Prostate gland (tissue), 2 donors: ENCODE measurements around the gene FAM240B.

ENCODE experiments used
- POLR2AphosphoS5 ChIP-seq: sonication (generic); formaldehyde crosslinking; IDR thresholded peaks from one replicate; pipeline ENCODE4 v1.6.1; 2017; ENCODE audit warnings: antibody characterized with exemption
- TF ChIP-seq, protein P1 (sequence below), 4 experiments: fragments of 200-600 bp in 2 of 4; fragments of 450-650 bp in 2 of 4; sonication (generic) in 2 of 4; IDR thresholded peaks; 1 replicate in 3 of 4; 2 replicates in 1 of 4; pipeline ENCODE4 v1.5.1; 2016 to 2019; ENCODE audit warnings: antibody characterized with exemption in 4 of 4, mild to moderate bottlenecking in 2 of 4, moderate library complexity in 2 of 4

DNA sequence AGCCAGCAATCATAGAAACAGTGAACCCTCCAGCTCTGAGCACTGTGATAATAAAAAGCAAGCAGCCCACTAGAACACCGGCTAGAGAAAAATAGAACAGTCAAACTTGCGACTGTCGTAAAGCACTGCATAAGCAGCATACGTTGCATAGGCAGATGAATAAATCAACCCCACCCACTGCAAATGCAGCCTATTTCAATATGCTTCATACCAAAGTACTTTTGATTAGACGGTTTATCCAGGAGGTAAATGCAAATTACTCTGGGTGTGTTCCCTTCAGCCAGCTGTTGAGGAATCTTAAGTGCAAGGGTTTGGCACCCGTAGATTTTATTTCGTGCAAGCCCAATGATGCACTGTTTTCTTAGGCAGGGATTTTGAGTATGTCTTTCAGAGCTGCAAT lies 67.4 kb downstream of the FAM240B start:
- TF ChIP-seq, protein P1, sequence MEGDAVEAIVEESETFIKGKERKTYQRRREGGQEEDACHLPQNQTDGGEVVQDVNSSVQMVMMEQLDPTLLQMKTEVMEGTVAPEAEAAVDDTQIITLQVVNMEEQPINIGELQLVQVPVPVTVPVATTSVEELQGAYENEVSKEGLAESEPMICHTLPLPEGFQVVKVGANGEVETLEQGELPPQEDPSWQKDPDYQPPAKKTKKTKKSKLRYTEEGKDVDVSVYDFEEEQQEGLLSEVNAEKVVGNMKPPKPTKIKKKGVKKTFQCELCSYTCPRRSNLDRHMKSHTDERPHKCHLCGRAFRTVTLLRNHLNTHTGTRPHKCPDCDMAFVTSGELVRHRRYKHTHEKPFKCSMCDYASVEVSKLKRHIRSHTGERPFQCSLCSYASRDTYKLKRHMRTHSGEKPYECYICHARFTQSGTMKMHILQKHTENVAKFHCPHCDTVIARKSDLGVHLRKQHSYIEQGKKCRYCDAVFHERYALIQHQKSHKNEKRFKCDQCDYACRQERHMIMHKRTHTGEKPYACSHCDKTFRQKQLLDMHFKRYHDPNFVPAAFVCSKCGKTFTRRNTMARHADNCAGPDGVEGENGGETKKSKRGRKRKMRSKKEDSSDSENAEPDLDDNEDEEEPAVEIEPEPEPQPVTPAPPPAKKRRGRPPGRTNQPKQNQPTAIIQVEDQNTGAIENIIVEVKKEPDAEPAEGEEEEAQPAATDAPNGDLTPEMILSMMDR (IDR thresholded peaks at IDR 0.05): no peak
- no peak for TF ChIP-seq POLR2AphosphoS5
